Measurements from ENCODE around the gene DOCK1. TPM values are rescaled to one million over a fixed set of nuclear protein-coding genes. Genes with fewer than 3 reads are reported as not detected.
"Not testable (repeated sequence)": the region's sequence is repeated elsewhere in the genome, so short reads cannot be mapped to it uniquely, and the experiment has no call there.

The DOCK1 gene
- total RNA-seq, 2 experiments from 2014 or later, result not detected

DNA sequence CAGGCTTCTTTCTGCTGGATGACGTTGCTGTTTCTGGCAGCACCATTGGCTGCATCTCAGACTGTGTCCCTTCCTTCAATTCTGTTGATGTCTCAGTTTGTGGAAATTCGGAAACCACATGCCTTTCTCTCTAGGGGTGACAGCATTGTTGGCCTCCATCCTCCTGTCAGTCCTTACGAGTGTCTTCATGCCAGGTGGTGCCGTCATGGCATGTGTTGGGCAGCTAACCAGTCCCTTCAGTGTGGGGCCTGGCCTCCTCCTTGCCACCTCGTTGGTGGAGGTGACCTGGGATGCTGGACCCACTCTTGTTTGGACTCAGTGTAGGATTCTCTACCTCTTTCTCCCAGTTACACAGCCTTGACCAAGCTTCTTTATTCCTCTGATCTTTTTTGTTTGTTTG, 402.8 kb downstream of the DOCK1 start:
- DNase-seq (no peak), ATAC-seq (ENCODE audit: poor library complexity) (no peak)
- CTCF ChIA-PET, result no interaction called here
- no peaks in the 10 kb centered on the region for H3K4me1 ChIP-seq (ENCODE audit: insufficient read depth, low read length)
- peaks cover 0 to 3% of the 10 kb centered on the region in 2 experiments for H3K27me3 ChIP-seq (ENCODE audit: control insufficient read depth in 1 of 2, insufficient read depth in 2 of 2, low read length in 2 of 2)
- H3K9me3 ChIP-seq (ENCODE audit: control insufficient read depth in 1 of 2, insufficient read depth in 1 of 2, low read length in 2 of 2), result peaks cover 0 to 12% of the 10 kb centered on the region in 2 experiments
- no peak overlapping the region for H3K4me3 Mint-ChIP-seq
- intact Hi-C loops (cut with DNase I, micrococcal nuclease), result no loop called here
- H3K36me3 ChIP-seq (ENCODE audit: insufficient read depth, low read length), result no peaks in the 10 kb centered on the region
- no peaks in the 10 kb centered on the region for H3K4me1 Mint-ChIP-seq (ENCODE audit: low read depth)
- peaks cover 31% of the 10 kb centered on the region for H3K27me3 Mint-ChIP-seq
- TF ChIP-seq, protein P1, sequence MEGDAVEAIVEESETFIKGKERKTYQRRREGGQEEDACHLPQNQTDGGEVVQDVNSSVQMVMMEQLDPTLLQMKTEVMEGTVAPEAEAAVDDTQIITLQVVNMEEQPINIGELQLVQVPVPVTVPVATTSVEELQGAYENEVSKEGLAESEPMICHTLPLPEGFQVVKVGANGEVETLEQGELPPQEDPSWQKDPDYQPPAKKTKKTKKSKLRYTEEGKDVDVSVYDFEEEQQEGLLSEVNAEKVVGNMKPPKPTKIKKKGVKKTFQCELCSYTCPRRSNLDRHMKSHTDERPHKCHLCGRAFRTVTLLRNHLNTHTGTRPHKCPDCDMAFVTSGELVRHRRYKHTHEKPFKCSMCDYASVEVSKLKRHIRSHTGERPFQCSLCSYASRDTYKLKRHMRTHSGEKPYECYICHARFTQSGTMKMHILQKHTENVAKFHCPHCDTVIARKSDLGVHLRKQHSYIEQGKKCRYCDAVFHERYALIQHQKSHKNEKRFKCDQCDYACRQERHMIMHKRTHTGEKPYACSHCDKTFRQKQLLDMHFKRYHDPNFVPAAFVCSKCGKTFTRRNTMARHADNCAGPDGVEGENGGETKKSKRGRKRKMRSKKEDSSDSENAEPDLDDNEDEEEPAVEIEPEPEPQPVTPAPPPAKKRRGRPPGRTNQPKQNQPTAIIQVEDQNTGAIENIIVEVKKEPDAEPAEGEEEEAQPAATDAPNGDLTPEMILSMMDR (IDR thresholded peaks at IDR 0.05), result no peak
- H3K27ac ChIP-seq (ENCODE audit: low read depth in 1 of 2, low read length in 2 of 2), result no peak overlapping the region
- no peaks in the 10 kb centered on the region for H3K36me3 Mint-ChIP-seq (ENCODE audit: low read depth)
- POLR2A ChIA-PET, result no interaction called here
- H3K27ac Mint-ChIP-seq, result no peak overlapping the region
- no peak overlapping the region for H3K4me3 ChIP-seq (ENCODE audit: low read length)
- H3K9me3 Mint-ChIP-seq, result no peaks in the 10 kb centered on the region

DNA sequence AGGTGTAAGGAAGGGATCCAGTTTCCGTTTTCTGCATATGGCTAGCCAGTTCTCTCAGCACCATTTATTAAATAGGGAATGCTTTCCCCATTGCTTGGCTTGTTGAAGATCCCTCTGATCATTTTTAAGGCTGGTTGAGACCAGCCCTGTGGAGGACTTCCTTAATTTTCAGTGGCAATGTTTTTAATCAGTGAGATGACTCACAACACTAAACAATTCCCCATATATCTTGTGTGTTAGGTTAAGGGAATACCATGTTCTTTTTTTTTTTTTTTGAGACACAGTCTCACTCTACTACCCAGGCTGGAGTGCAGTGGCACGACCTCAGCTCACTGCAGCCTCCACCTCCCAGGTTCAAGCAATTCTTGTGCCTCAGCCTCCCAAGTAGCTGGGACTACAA, 404.4 kb downstream of the DOCK1 start:
- H3K36me3 Mint-ChIP-seq (ENCODE audit: low read depth); H3K4me3 ChIP-seq (ENCODE audit: low read length); H3K27ac ChIP-seq (ENCODE audit: low read depth in 1 of 2, low read length in 2 of 2); H3K9me3 Mint-ChIP-seq; H3K27me3 ChIP-seq (ENCODE audit: control insufficient read depth in 1 of 2, insufficient read depth in 2 of 2, low read length in 2 of 2); intact Hi-C loops (cut with DNase I, micrococcal nuclease); POLR2A ChIA-PET; ATAC-seq (ENCODE audit: poor library complexity); H3K4me3 Mint-ChIP-seq; H3K27ac Mint-ChIP-seq; CTCF ChIA-PET; H3K4me1 ChIP-seq (ENCODE audit: insufficient read depth, low read length); DNase-seq; H3K4me1 Mint-ChIP-seq (ENCODE audit: low read depth); H3K36me3 ChIP-seq (ENCODE audit: insufficient read depth, low read length): not testable (repeated sequence)
- H3K27me3 Mint-ChIP-seq, result peaks cover 33% of the 10 kb centered on the region
- H3K9me3 ChIP-seq (ENCODE audit: control insufficient read depth in 1 of 2, insufficient read depth in 1 of 2, low read length in 2 of 2), result peaks cover 0 to 14% of the 10 kb centered on the region in 2 experiments

DNA sequence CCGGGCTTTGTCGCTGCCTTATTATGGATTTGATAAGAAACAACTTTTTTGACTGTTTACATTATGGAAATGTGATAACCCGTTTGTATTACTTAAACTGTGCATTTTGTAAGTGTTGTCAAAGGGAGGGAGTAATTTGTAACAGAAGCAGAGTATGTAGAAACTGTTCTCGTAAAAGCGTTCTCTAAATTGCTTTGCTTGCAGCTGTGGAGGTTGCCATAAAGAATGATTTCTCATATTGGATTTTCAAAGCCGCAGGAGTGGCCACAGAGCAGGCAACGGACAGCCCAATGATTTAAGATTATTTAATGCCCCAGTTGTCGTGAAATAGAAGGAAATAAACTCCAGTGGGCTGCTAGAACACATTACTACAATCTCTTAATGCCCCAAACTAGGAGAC, 405.2 kb downstream of the DOCK1 start:
- ChIA-PET POLR2A (no interaction called here), CTCF (no interaction called here)
- peaks cover 29% of the 10 kb centered on the region for H3K27me3 Mint-ChIP-seq
- H3K9me3 Mint-ChIP-seq, result no peaks in the 10 kb centered on the region
- Histone ChIP-seq H3K27me3 (ENCODE audit: control insufficient read depth in 1 of 2, insufficient read depth in 2 of 2, low read length in 2 of 2) (no peaks in the 10 kb centered on the region), H3K4me3 (ENCODE audit: low read length) (no peak overlapping the region), H3K36me3 (ENCODE audit: insufficient read depth, low read length) (no peaks in the 10 kb centered on the region), H3K9me3 (ENCODE audit: control insufficient read depth in 1 of 2, insufficient read depth in 1 of 2, low read length in 2 of 2) (peaks cover 0 to 17% of the 10 kb centered on the region in 2 experiments), H3K4me1 (ENCODE audit: insufficient read depth, low read length) (no peaks in the 10 kb centered on the region), H3K27ac (ENCODE audit: low read depth in 1 of 2, low read length in 2 of 2) (no peak overlapping the region)
- DNase-seq, result no peak
- intact Hi-C loops (cut with DNase I, micrococcal nuclease), result no loop called here
- no peak overlapping the region for H3K27ac Mint-ChIP-seq
- H3K4me1 Mint-ChIP-seq (ENCODE audit: low read depth), result no peaks in the 10 kb centered on the region
- TF ChIP-seq, protein P1 (IDR thresholded peaks at IDR 0.05), result no peak
- ATAC-seq (ENCODE audit: poor library complexity), result no peak
- H3K4me3 Mint-ChIP-seq, result no peak overlapping the region
- no peaks in the 10 kb centered on the region for H3K36me3 Mint-ChIP-seq (ENCODE audit: low read depth)

DNA sequence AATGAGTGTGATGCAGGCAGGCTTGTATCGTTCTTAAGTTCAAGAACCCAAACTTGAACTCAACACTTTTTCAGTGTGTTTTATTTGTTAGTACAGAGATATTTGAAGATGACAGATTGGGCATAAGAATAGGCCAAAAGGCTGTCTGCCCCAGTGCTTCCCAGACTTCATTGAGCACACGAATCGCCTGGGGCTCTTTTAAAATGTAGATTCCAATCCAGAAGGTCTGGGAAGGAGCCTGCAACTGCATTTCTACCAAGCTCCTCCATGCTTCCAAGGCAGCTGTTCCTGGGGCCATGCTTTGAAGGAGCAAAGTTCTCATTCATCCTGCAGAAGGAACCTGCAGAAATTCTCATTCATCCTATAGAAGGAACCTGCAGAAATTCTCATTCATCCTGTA, 405.7 kb downstream of the DOCK1 start:
- Mint-ChIP-seq H3K4me1 (ENCODE audit: low read depth) (no peaks in the 10 kb centered on the region), H3K4me3 (no peak overlapping the region), H3K9me3 (no peaks in the 10 kb centered on the region), H3K36me3 (ENCODE audit: low read depth) (no peaks in the 10 kb centered on the region), H3K27ac (no peak overlapping the region), H3K27me3 (peaks cover 29% of the 10 kb centered on the region)
- Histone ChIP-seq H3K27me3 (ENCODE audit: control insufficient read depth in 1 of 2, insufficient read depth in 2 of 2, low read length in 2 of 2) (no peaks in the 10 kb centered on the region), H3K27ac (ENCODE audit: low read depth in 1 of 2, low read length in 2 of 2) (no peak overlapping the region), H3K4me1 (ENCODE audit: insufficient read depth, low read length) (no peaks in the 10 kb centered on the region), H3K9me3 (ENCODE audit: control insufficient read depth in 1 of 2, insufficient read depth in 1 of 2, low read length in 2 of 2) (peaks cover 0 to 17% of the 10 kb centered on the region in 2 experiments), H3K4me3 (ENCODE audit: low read length) (no peak overlapping the region), H3K36me3 (ENCODE audit: insufficient read depth, low read length) (no peaks in the 10 kb centered on the region)
- intact Hi-C loops (cut with DNase I, micrococcal nuclease), result no loop called here
- TF ChIP-seq, protein P1 (IDR thresholded peaks at IDR 0.05), result no peak
- POLR2A ChIA-PET, result no interaction called here
- CTCF ChIA-PET, result no interaction called here
- ATAC-seq (ENCODE audit: poor library complexity), result no peak
- no peak for DNase-seq
